WTC11 (cell line): Measurements from ENCODE around the gene SAMM50. TPM values are rescaled to one million over a fixed set of nuclear protein-coding genes. Genes with fewer than 3 reads are reported as not detected.

Source experiments
- ATAC-seq: fragments of 200-7000 bp; cut with Tn5 transposase; 2 replicates; pipeline ENCODE4 v1.10.0; 2021; ENCODE audit warnings: mild to moderate bottlenecking, moderate library complexity
- CTCF ChIA-PET: fragments of 300-600 bp; sonication (Branson Sonifier 250); formaldehyde crosslinking; loops from one replicate; lab custom pipeline; 2021; ENCODE audit warnings: antibody characterized with exemption; lab: Charles Lee
- POLR2A ChIA-PET: fragments of 350-600 bp; sonication (Branson Sonifier 250); formaldehyde crosslinking; loops from one replicate; lab custom pipeline; 2021; ENCODE audit warnings: antibody characterized with exemption; lab: Charles Lee
- DNase-seq: peaks from one replicate; pipeline ENCODE4 v3.0.0; 2021; ENCODE audit warnings: low spot score
- H3K27ac Mint-ChIP-seq: 2 replicates; pipeline ENCODE4 v1.8.0; 2021; ENCODE audit warnings: mixed read lengths
- H3K27me3 Mint-ChIP-seq: 2 replicates; pipeline ENCODE4 v1.8.0; 2021; ENCODE audit warnings: low read depth, mild to moderate bottlenecking, moderate library complexity, mixed read lengths
- H3K36me3 Mint-ChIP-seq: 2 replicates; pipeline ENCODE4 v1.8.0; 2021; ENCODE audit warnings: mixed read lengths
- H3K4me1 Mint-ChIP-seq: 2 replicates; pipeline ENCODE4 v1.8.0; 2022; ENCODE audit warnings: mixed read lengths
- H3K4me3 Mint-ChIP-seq: 2 replicates; pipeline ENCODE4 v1.8.0; 2021; ENCODE audit warnings: mild to moderate bottlenecking, moderate library complexity, mixed read lengths
- H3K9me3 Mint-ChIP-seq: 2 replicates; pipeline ENCODE4 v1.8.0; 2021; ENCODE audit warnings: mixed read lengths
- AR ChIP-seq: fragments of 250-450 bp; sonication (Bioruptor Pico); IDR thresholded peaks from 2 replicates; pipeline ENCODE4 v1.9.0; 2021; ENCODE audit warnings: mild to moderate bottlenecking
- ATF1 ChIP-seq: sonication (generic); formaldehyde crosslinking; IDR thresholded peaks from 2 replicates; pipeline ENCODE4 v1.8.1; 2023; ENCODE audit warnings: mild to moderate bottlenecking, moderate library complexity, missing genetic modification reagents
- E2F5 ChIP-seq: sonication (generic); formaldehyde crosslinking; IDR thresholded peaks from 2 replicates; pipeline ENCODE4 v1.8.1; 2022; ENCODE audit warnings: mild to moderate bottlenecking, moderate library complexity, missing genetic modification reagents
- GRHL2 ChIP-seq: fragments of 250-450 bp; sonication (Bioruptor Pico); IDR thresholded peaks from 2 replicates; pipeline ENCODE4 v1.8.0; 2022; ENCODE audit warnings: mild to moderate bottlenecking, moderate library complexity; ENCODE audit not compliant: insufficient replicate concordance, severe bottlenecking
- ZMAT4 ChIP-seq: fragments of 250-450 bp; sonication (Bioruptor Pico); IDR thresholded peaks from 2 replicates; pipeline ENCODE4 v1.9.0; 2021; ENCODE audit warnings: mild to moderate bottlenecking
- ZNF281 ChIP-seq: sonication (generic); formaldehyde crosslinking; IDR thresholded peaks from 2 replicates; pipeline ENCODE4 v1.8.0; 2023; ENCODE audit warnings: mild to moderate bottlenecking, missing genetic modification reagents
- ZNF317 ChIP-seq: sonication (generic); formaldehyde crosslinking; IDR thresholded peaks from 2 replicates; pipeline ENCODE4 v1.8.1; 2023; ENCODE audit warnings: low read depth, mild to moderate bottlenecking, moderate library complexity, missing genetic modification reagents, borderline replicate concordance
- ZNF425 ChIP-seq: fragments of 250-450 bp; sonication (Bioruptor Pico); conservative IDR thresholded peaks from 2 replicates; pipeline ENCODE4 v1.9.0; 2021; ENCODE audit warnings: mild to moderate bottlenecking
- ZNF532 ChIP-seq: fragments of 250-450 bp; sonication (Bioruptor Pico); IDR thresholded peaks from 2 replicates; pipeline ENCODE4 v1.9.0; 2021; ENCODE audit warnings: mild to moderate bottlenecking, borderline replicate concordance
- ZNF671 ChIP-seq: fragments of 250-450 bp; sonication (Bioruptor Pico); IDR thresholded peaks from 2 replicates; pipeline ENCODE4 v1.8.0; 2021; ENCODE audit warnings: mild to moderate bottlenecking
- total RNA-seq: library from RNA; stranded (reverse); gene quantifications from 3 replicates; pipeline ENCODE4 v1.2.3, GENCODE V29; 2021

Gene SAMM50
- total RNA-seq, 1 experiment from 2014 or later, result 72.1 TPM

- TF ChIP-seq AR (no peak), ZNF671 (no peak), ZNF532 (CRISPR knock-in tag) (no peak)
Measured at GRCh38 chr22:44003405-44004103, 48.3 kb downstream of the SAMM50 start (continued).

- Mint-ChIP-seq H3K27me3 (no peaks in the 10 kb centered on the region), H3K36me3 (peaks cover 17% of the 10 kb centered on the region), H3K27ac (no peak overlapping the region; the same call in 1 of the 2 replicates), H3K4me3 (no peak overlapping the region), H3K9me3 (peaks cover 7% of the 10 kb centered on the region), H3K4me1 (peaks cover 4% of the 10 kb centered on the region)
- CTCF ChIA-PET, result interaction anchor here (4.1 kb wide), 1 partner anchor 11 kb away, joined by 20 read pairs; no protein-coding TSS in a partner anchor
- DNase-seq (no peak), ATAC-seq (no peak)
- TF ChIP-seq GRHL2 (CRISPR knock-in tag) (no peak), ZNF671 (no peak), ZMAT4 (CRISPR knock-in tag) (no peak), ZNF317 (CRISPR knock-in tag) (no peak), E2F5 (CRISPR knock-in tag) (no peak), ZNF532 (CRISPR knock-in tag) (no peak), ZNF425 (CRISPR knock-in tag) (no peak), ZNF281 (CRISPR knock-in tag) (no peak), ATF1 (CRISPR knock-in tag) (no peak)
- POLR2A ChIA-PET, result no interaction called here
Measured at GRCh38 chr22:44004104-44004460, 48.8 kb downstream of the SAMM50 start.
